ENCODE measurements around the gene SERPINA3. TPM values are rescaled to one million over a fixed set of nuclear protein-coding genes. Genes with fewer than 3 reads are reported as not detected.
"Not testable (repeated sequence)": the region's sequence is repeated elsewhere in the genome, so short reads cannot be mapped to it uniquely, and the experiment has no call there.

The SERPINA3 gene
- total RNA-seq, 1 experiment from 2014 or later, result 1.3 TPM

DNA sequence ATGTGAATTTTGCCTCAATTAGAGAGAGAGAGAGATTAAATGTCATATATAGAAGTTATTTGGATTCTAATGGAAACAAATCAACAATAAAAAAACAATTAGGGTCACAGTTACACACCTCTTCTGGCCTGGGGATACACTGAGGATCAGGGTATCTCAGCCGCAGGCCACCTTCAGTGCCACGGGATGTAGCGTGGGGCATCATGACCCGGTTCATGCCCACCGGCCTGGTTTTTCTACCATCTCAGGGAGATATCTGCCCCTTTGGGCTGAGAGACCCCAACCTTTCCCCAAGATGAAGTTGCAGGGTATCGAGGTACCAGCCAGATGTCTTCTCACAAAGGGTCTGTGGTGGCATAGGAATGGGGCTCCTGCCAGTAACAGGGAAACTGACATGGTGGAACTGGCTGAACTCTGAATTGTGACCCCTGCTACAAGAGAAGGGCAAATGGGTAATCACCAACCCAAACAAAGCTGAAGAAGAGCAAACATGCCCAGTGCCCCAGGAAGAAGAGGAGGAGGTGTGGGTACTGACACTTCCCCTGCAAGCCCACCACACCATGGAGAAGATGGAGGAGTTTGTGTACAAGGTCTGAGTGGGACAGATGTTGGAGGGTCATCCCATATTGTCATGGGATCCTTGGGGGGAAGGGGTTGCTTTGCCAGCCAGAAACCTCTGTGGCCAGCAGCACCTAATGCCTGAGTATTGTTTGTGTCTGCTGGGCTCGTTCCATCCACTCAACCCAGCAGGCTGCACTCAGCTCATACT lies 19.5 kb downstream of the SERPINA3 start:
- no peak for DNase-seq (ENCODE audit: low read depth)

DNA sequence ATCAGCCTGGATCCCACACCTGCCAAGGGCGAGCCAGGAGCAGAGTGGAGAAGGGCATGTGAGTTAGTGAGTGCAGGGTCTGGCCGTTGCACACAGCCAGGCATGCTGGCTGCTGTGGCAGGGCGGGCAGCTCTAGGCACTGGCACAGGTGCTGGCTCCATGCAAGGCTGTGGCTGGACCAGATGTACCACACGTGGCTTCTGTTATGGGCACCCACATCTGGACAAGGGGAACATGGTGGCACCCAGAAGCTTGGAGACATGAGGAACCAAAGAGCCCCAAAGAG lies 20.1 kb downstream of the SERPINA3 start:
- no peak for DNase-seq (ENCODE audit: low read depth)

DNA sequence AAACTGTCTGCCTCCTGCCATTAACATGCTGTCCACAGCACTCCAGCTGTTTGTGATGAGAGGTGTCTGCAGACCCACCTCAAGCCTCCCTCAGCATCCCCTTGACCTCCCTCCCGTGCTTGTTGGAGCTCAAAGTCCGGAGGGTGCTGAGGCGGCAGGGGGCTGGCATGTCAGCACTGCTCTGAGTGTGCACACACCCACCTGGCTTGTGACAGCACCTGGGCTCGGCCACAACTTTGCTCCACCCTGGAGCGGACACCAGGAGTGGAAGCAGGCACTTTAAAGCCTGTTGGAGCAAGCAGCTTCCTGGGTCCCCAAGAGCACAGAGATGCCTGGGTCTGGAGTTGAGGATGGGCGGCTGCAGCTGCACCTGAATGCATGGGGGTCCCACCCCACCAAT lies 20.9 kb downstream of the SERPINA3 start:
- no peak for DNase-seq (ENCODE audit: low read depth)

DNA sequence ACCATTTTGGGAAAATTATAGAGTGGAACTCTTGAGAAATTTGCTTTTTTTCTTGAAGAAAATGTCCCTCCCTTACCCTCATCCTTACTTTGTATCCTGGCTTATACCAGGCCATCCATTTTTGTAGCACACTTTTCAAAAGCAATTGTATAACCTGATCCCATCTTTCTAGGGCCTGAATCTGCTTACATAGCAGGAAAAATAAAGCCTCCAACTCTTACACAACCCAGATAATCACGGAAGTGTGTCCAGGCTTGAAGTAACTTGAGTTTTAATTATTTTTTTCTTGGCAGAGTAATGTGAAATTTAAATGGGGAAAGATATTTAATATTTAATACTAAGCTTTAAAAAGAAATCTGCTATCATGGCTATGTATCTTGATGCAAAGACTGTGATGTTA lies 23.0 kb downstream of the SERPINA3 start:
- DNase-seq (ENCODE audit: low read depth), result no peak

DNA sequence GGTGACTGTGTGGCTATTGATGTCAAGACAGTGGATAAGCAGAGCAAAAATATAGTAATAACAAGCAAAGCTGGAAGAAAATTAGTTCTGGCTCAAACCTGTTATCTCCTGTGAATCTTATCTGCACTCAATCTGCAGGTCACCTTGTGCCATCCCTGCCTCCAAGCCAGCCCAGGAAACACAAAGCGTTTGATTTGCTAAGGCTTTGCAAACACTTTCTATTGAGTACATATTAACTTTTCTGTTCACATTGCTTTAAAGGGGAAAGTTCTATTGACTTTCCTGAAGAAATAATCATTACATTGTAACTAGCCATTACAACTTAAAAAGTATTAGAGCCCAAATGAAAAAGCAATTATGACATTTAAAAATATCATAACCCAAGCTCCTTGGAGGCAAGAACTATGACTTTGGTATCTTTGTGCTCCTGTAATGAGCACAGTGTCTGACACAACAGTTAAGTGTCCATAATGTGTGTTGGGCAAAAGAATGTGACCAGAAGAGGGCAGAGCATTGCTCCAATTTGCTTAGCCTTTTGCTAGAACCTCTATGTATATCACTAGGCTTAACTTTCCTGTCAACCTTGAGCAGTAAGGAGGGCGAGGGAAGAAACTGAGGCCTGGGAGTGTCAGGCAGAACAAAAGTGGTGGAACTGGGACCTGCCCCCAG lies 24.7 kb downstream of the SERPINA3 start:
- no peak for DNase-seq (ENCODE audit: low read depth)

DNA sequence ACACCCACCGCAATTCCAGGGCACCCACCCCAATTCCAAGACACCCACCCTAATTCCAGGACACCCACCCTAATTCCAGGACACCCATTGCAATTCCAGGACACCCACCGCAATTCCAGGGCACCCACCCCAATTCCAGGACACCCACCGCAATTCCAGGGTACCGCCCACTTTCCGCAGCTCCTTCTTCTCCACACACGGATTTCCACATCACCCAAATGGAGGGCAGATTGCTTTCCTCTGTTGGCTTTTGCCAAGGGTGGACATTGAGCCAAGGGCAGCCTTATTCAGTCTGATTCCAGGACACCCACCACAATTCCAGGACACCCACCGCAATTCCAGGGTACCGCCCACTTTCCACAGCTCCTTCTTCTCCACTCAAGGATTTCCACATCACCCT lies 25.6 kb downstream of the SERPINA3 start:
- DNase-seq (ENCODE audit: low read depth), result not testable (repeated sequence)

DNA sequence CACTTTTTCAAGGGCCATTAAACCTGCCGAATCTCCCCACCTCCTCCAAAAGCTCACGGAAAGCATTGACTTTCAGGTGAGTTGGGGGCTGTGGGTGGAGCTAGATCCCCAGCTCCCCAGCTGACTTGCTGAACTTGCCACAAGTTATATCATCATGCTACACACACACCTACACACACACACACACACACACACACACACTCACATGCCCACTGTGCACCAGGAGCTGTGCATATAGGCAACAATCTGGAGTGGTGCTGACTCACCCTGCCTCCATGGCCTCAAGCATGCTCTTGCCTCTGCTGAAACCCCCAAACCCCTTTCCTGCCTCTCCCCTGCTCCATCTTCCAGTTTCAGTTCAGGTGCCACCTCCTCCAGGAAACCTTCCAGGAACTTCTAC lies 26.1 kb downstream of the SERPINA3 start:
- no peak for DNase-seq (ENCODE audit: low read depth)

DNA sequence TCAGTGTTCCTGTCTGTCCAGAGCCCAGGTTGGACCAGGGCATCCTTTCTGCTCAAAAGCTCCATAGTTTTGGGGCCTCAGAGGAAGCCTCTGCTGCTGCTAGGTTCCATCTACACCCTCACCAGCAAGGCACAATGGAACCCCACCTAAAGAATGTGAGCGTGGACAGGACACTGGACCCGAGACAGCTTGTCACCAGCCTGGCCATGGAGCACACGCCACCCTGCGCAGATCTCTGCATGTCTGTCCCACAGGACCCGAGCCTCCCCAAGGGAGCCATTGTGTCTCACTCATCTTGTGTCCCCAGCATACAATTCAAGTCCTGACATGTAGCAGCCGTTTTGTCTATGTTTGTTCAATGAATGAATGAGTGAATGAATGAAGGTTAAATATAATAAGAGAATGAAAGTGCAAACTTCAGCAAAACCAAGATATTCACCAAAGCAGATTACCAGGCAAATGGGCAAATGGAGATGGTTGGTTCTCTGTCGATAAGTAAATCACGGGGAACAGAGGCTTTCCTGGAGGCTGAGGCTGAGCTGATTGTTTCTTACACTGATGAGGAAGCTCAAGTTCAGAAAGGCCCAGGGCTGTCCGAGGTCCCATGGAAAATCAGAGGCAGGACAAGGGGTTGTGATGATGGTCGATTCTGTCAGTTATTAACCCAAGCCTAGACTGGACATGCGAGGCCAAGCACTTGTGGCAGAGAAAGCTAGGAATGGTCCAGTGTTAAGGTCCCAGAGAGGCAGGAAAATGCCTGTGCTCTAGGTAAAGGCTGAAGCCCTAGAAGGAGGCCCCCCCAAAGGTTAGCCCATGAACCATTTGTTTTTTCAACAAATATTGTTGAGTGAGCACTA lies 27.0 kb downstream of the SERPINA3 start:
- no peak for DNase-seq (ENCODE audit: low read depth)

DNA sequence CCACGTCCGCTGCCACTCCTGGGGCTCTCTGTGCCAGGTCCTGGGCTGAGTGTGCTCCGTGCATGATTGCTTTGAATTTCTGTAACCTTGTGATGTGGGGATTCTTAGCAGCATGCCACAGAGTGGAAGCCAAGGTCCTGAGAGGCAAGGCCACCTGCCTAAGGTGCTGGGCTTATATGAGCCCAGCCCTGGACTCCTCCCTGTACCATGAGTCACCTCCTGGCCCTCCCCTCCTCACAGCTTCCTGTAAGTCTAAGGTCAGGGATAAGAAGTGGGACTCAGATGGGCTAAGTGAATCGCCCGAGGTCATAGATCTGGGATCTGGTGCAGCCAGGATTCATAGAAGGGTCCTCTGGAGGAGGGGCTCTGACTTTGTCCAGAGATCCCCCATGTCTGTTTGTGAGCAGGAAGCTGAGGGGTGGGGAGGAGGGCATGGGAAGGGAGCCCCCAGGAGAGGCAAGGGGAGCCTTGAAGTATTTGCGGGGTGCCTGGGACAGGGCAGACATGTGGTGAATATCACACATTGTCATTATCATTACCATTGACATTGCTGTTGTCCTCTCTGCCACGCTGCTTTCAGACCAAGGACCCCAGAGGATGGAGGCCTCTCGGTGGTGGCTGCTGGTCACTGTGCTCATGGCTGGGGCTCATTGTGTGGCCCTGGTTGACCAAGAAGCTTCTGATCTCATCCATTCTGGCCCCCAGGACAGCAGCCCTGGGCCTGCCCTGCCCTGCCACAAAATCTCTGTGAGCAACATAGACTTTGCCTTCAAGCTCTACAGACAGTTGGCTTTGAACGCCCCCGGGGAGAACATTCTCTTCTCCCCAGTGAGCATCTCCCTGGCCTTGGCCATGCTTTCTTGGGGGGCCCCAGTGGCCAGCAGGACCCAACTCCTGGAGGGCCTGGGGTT lies 28.8 kb downstream of the SERPINA3 start:
- no peak for DNase-seq (ENCODE audit: low read depth)

DNA sequence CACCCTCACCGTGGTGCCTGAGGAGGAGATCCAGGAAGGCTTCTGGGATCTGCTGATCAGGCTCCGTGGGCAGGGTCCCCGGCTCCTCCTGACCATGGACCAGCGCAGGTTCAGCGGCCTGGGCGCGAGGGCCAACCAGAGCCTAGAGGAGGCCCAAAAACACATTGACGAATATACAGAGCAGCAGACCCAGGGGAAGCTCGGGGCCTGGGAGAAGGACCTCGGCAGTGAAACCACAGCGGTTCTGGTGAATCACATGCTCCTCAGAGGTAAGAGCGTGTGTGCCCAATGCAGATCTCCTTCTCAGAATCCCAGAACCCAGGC lies 29.4 kb downstream of the SERPINA3 start:
- DNase-seq (ENCODE audit: low read depth), result no peak

DNA sequence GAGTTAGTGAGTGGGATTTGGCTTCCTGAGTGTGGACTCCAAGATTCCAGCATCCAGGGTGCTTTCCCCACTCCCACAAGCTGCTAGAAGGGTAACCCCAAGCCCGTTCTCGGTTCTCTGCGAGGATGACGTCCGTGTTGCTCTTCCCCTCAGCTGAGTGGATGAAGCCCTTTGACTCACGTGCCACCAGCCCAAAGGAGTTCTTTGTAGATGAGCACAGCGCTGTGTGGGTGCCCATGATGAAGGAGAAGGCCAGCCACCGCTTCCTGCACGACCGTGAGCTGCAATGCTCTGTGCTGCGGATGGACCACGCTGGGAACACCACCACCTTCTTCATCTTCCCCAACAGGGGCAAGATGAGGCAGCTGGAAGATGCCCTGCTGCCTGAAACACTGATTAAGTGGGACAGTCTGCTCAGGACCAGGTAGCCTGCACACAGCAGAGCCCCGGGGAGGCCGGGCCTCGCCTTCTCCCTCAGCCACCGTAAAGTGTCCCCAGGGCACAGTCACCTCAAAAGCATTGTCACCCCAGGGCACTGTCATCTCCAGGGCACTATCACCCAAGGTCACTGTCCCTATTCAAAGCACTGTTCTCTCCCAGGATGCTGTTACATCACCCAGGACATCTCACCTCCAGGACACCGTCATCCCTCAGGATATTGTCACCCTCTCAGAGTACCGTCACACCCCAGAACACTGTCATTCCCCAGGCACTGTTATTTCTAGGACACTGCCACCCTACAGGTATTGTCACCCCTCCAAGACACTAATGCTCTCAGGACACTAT lies 31.3 kb downstream of the SERPINA3 start:
- no peak for DNase-seq (ENCODE audit: low read depth)

DNA sequence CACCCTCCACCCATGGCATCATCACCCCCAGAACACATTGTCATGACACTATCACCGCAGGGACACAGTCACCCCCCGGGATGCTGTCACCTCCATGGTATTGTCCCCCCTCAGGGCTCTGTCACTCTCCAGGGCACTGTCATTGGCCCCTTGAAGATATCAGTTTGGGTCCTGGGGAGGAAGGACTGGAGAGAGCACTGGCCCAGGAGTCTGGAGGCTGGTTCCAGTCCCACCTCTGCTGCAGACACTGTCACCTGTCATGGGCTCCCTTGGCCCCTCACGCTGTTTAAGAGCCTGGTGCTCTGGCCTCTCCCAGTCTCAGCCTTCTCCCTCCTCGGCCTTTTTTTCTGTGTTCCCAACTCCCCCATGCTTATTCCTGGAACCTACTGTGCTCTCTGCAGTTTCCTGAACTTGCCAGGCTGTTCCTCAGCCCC lies 31.9 kb downstream of the SERPINA3 start:
- DNase-seq (ENCODE audit: low read depth), result no peak

DNA sequence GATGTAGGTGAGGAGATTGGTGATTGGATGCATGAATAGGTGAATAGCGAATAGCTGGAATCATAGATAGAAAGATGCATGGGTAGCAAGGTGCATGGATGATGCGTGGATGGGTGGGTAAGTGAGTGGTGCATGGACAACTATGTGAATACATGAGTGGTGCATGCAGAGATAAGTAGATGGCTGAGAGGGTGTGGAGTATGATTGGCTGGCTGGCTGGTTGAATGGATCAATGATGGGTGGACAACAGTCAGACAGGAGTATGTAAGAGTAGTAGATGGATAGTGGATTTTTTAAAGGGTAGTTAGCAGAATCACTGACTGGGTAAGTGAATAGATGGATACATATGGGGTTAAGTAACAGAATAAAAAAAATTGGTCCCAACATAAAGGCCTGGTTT lies 33.9 kb downstream of the SERPINA3 start:
- no peak for DNase-seq (ENCODE audit: low read depth)

DNA sequence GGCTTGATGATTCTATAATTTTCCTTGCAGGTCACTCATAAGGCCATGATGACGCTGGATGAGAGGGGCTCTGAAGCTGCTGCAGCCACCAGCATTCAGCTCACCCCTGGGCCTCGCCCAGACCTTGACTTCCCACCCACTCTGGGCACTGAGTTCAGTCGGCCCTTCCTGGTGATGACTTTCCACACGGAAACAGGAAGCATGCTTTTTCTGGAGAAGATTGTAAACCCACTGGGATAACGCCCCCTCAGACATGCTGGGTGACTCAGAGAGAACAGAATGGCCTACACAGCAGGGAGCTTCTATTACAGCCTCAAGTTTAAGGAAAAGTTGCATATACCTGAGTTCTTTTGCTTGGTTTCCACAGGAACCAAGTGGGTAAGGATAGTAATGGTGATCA lies 34.3 kb downstream of the SERPINA3 start:
- DNase-seq (ENCODE audit: low read depth), result peak; percentile 42

DNA sequence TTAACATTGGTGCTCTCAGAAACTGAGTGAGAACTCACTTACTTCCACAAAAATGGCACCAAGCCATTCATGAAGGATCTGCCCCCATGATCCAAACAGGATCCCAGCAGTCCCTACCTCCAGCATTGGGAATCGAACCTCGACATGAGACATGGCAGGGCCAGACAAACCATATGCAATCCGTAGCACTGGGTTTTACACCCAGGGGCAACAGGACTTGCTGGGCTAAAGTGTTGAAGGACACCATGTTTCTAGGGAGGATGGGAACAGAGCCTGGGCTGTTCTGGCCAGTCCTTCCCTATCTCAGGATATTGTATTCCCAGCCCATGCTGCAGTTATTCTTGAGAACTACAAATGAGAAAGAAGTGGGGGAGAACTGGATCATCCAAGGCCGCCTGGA lies 36.6 kb downstream of the SERPINA3 start:
- no peak for DNase-seq (ENCODE audit: low read depth)

DNA sequence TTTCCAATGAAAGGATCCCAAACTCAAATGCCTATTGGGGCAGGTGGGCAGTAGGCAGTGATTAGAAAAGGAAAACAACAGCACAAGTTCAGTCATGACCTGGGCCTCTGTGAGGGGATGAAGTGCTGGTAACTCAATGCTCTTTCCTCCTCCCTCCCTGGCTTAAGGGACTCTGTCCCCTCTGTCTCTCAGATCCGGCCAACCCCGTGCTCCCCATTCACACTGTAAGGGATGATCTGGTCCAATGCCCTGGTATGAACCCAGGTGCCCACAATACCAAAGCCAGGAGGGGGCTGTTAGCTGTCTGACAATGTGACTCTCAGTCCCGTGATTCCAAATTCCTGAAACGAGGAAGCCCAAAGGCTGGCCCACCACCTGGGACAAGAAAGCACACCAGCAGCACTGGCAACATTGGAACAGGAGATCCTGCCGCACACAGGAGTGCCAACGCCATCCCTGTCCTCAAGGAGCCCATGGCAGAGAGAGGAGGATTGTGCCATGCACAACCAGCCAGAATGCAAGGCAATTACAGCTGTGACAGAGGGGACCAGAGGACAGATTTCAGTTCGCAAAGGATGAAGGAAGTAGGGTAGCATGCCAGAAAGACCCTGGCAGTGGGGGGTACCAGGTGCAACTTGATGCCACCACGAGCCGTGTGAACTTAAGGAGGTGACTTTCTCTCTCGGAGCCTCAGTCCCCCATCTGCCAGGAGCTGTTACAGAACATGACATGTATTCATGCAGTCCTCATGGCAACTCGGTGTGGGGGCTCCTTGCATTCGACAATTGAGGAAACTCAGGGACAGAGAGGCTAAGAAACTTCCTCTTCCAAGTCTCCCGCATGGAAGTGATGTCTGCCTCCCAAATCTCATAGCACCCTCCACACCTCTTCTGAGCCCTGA lies 37.6 kb downstream of the SERPINA3 start:
- DNase-seq (ENCODE audit: low read depth), result no peak

DNA sequence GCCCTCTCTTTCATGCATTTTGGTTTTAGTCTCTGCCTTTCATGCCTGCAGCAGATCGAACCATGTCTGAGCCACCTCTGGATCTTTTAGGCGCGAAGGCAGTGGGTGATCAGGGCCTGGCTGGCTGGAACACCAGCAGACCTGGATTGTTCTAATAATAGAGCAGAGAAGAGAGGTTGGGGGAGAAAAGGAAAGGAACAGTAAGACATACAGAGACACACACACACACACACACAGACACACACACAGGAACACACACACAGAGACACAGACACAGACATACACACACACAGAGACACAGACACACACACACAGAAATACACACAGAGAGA lies 38.2 kb downstream of the SERPINA3 start:
- no peak for DNase-seq (ENCODE audit: low read depth)

DNA sequence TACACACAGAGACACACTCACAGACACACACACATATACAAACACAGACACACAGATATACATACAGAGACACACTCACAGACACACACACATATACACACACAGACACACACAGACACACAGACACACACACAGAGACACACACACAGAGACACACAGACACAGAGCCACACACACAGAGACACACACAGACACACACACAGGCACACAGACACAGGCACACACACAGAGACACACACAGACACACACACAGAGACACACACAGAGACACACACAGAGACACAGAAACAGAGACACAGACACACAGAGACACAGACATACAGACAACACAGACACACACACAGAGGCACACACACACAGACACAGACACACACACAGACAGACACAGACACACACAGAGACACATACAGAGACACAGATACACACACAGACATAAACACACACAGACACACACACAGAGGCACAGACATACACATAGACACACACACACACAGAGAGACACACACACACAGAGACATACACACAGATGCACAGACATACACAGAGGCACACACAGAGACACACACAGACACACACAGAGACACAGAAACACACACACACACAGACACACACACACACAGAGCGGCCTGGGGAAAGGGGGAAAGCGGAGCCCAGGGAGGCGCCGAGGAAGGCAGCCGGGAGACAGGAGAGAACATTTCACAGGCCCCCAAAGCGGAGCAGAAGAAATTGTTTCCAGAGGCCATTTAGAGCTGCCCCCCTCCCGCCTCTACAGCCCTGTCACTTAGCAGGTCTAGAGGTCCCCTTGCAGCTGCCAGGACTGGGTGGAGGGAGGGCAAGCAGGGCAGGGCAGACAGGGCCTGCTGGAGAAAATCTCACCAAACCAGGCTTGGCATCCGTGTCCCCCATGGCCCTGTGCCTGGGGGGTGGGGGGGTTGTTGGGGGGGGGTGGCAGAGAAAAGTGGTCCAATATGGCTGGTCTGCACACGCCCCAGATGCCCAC lies 38.9 kb downstream of the SERPINA3 start:
- DNase-seq (ENCODE audit: low read depth), result no peak

DNA sequence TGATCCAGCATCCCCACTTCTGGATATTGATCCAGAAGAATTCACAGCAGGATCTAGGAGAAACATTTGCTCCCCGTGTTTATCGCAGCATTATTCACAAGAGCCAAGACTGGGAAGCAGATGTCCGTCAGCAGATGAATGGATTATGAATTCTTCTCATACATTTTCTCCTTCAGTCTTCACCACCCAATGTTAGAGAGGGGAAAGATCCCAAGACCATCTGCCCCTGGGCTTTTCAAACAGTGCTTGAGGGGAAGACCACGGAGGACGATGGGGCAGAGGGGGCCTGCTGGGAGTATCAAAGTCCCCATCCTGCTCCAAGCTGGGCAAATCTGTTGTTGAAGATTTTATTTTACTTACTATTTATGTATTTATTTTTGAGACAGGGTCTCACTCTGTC lies 41.1 kb downstream of the SERPINA3 start:
- DNase-seq (ENCODE audit: low read depth), result no peak

Measured in LHCN-M2 (cell line).